GM10248 (cell line): ENCODE results near the gene EGR4.
A peak's percentile ranks its signal among the peaks of the same experiment; 100 is the strongest.

ENCODE experiments used
- CTCF ChIA-PET: fragments of 300-600 bp; sonication (Branson Sonifier 250); formaldehyde crosslinking; extraction: SDS; loops from one replicate; lab custom pipeline; 2021; ENCODE audit warnings: antibody characterized with exemption; lab: Yijun Ruan, JAX
- POLR2A ChIA-PET: fragments of 350-650 bp; sonication (Branson Sonifier 250); formaldehyde crosslinking; extraction: SDS; loops from one replicate; lab custom pipeline; 2020; ENCODE audit warnings: antibody characterized with exemption; lab: Yijun Ruan, JAX
- DNase-seq: peaks from one replicate; pipeline ENCODE4 v3.0.0; 2012; ENCODE audit errors: extremely low spot score
- TF ChIP-seq, protein P1 (sequence below): IDR thresholded peaks from 2 replicates; pipeline ENCODE4 v1.5.1; 2012; ENCODE audit warnings: mild to moderate bottlenecking, low read depth; ENCODE audit errors: extremely low read depth, missing control alignments, control extremely low read depth

Gene EGR4

DNA sequence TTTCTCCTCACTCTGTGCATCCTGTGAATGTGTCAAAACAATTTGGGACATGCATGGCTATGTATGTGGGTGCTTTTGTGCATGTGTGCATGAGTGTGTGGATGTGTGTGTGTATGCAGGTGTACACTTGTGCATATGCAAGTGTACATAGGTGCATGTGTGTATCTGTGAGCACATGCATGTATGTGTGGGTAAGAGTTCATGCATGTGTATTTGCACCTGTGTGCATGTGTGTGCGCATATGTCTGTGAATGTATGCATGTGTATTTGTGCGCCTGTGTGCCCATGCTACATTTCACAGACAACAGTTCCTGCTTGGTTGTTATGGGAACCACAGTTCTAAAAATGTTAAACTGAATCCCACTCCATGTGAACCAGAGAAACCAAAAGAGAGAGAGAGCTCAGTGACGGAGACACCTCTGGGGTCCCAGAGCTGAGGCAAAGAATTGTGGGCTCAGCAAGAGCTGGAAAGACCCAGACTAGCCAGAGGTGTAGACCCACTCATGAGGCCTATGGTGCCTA lies 7.2 kb downstream of the EGR4 start:
- POLR2A ChIA-PET: no interaction called here
- TF ChIP-seq, protein P1, sequence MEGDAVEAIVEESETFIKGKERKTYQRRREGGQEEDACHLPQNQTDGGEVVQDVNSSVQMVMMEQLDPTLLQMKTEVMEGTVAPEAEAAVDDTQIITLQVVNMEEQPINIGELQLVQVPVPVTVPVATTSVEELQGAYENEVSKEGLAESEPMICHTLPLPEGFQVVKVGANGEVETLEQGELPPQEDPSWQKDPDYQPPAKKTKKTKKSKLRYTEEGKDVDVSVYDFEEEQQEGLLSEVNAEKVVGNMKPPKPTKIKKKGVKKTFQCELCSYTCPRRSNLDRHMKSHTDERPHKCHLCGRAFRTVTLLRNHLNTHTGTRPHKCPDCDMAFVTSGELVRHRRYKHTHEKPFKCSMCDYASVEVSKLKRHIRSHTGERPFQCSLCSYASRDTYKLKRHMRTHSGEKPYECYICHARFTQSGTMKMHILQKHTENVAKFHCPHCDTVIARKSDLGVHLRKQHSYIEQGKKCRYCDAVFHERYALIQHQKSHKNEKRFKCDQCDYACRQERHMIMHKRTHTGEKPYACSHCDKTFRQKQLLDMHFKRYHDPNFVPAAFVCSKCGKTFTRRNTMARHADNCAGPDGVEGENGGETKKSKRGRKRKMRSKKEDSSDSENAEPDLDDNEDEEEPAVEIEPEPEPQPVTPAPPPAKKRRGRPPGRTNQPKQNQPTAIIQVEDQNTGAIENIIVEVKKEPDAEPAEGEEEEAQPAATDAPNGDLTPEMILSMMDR: no peak
- no peak for DNase-seq
- CTCF ChIA-PET: interaction anchor here (1.0 to 1.8 kb wide), 2 partner anchors 16 to 73 kb away, joined by 3 to 5 read pairs; no protein-coding TSS in a partner anchor

DNA sequence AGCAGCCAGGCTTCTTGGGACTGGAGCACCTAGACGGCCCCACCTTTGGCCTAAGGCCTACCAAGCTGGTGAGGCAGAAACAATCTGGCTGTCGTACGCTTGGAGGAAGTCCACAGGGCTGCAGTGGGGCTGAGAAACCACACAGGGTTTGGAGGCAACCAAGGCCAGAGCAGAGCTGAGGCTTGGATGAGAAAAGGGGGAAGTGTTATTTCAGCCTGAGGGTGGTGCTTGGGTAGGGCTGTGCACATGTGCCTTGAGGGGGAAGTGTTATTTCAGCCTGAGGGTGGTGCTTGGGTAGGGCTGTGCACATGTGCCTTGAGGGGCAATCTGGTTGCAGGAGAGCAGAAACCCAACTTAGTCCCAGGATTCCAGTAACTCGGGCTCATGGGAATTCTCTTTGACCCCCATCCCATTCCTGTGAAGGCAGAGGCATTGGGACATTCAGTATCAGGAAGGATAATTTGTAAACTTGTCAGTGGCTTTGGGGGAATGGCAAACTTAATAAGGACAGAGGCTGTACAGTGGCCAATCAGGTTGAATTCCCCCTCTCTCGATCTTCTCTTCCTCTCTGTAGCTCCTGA lies 8.1 kb downstream of the EGR4 start:
- ChIA-PET CTCF (interaction anchor here (1.0 to 1.8 kb wide), 2 partner anchors 15 to 72 kb away, joined by 3 to 5 read pairs; no protein-coding TSS in a partner anchor), POLR2A (no interaction called here)
- DNase-seq: peak; percentile 60
- TF ChIP-seq, protein P1: no peak

DNA sequence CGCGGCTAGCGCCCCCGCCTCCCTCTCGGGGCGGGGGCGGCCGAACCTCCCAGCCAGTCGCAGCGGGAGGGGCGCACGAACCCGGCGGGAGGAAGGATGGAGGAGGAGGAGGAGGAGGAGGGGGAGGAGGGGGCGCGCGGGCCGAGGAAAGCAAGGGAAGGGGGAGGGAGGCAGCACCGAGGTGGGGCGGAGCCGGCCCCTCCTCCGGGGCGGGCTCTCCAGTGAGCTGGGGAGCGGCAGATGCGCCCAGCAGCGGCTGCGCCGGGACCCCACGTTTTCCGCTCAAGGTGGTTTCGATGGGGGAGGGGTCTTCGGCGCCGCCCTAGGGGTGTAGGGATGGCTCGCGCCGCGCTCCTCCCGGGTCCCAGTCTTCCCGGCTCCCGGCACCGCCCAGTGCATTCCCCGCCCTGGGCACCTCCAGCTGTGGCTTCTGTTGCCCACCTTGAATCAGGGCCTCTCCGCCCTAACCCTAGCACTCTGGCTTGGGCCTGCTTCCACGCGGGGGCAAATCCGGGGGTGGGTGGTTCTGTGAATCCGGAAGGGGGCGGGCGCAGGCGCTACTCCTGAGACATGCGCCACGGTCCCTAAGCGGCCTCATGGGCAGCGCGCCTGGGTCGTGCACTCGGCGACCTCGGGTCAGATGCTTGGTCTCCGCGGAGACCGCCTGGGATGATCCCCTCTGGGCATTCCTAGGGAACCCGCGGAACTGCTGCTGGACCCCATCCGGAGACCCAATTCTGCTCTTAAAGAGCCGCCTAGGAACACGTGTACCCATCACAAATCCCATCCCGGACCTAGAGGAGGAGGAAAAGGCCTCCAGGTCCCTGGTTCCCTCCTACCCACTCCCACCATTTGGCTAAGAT lies 8.8 kb downstream of the EGR4 start, which contains the start of gene FBXO41:
FBXO41 (minus strand) TSS at position 183 of the 863 bp plus-strand sequence. CDS start 14,848 bp downstream, outside the sequence.
- POLR2A ChIA-PET: no interaction called here

DNA sequence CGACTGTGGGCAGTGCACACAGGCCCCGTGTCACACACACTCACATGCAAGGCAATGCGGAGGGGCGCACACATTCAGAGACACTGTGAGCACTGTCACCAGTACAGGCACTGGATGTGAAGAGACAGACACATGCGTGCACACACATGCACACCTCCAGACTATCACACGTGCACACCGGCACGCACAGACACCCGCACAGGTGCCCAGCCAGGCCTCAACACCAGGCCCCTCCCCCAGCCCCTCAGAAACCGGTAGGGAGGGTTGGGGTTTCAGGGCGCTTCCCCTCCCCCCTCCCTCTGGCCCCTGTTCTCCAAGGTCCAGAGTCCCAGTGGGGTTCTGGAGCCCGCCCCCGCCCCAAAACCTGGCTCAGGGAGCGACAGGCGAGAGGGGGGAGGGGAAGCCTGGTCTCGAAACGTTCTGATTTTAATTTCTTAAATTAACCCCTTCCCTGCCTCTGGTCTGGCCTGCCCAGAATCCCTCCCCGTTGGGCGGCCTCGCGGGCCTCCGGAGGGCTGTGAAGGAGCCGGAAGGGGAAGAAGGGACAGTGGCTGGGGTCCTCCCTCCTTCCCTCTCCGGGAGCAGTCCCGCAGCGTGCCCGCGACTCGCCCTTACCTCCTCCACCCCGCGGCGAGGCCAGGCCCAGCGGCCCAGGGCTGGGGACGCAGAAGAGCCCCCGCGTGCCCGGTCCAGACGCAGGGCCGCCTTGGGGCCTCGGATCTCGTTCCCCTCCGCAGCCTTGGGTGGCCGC lies 9.6 kb downstream of the EGR4 start:
- no peak for DNase-seq
- POLR2A ChIA-PET: no interaction called here
- TF ChIP-seq, protein P1: no peak
- CTCF ChIA-PET: no interaction called here

More for the DNA sequence above, 8.8 kb downstream of the EGR4 start, which contains the start of gene FBXO41:
- TF ChIP-seq, protein P1: no peak
- peak; percentile 92 for DNase-seq
- CTCF ChIA-PET: interaction anchor here (1.8 kb wide), 1 partner anchor 72 kb away, joined by 5 read pairs; no protein-coding TSS in a partner anchor

DNA sequence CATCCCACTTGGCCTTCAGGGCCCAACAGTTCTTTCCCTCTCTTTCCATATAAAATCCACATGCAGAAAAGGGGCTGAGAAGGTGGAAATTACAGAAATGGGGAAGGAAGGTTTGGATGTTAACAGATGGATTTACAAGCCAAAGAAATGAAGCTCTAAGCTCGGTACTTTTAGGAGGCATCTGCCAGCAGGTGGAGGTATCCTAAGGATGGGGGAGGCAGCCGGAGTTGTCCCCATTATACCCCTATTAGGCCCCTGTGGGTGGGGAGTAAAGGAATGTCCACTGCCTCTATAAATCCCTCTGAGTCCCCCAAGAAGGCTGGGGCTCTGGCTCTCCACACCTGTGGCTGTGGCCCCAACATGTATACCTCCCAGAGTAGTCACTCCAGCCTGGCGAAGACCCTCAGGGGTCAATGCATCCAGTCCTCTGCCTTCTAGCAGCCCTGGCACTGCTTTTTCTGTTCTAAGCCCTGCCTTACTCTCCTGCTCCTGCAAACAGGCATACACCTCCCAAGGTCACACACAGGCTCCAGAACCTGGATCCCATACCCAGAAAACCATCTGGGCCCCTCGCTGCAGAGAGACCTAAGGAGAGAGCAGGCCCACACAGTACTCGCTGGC lies 10.3 kb downstream of the EGR4 start:
- CTCF ChIA-PET: interaction anchor here (5.9 kb wide), 1 partner anchor 7 kb away, joined by 32 read pairs; no protein-coding TSS in a partner anchor
- DNase-seq: no peak
- POLR2A ChIA-PET: no interaction called here
- TF ChIP-seq, protein P1: no peak

DNA sequence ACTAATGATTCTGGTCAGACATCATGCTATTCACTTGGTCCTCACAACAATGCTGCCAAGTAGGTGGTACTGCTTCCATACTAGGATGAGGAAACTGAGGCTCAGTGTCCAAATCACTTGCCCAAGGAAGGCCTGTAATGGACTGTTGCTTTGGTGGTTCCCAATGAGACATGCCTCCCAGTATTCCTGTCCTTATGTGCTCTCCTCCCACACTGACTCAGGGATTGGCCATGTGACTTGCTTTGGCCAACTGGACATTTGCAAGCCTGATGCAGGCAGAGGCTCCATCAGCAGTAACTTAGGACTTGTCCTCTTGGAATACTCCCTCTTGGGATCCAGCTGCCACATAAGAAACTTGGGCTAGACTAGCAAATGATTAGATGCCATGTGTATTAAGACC lies 12.1 kb downstream of the EGR4 start:
- CTCF ChIA-PET: interaction anchor here (2.6 to 5.9 kb wide), 2 partner anchors 9 kb away, joined by 13 to 32 read pairs; no protein-coding TSS in a partner anchor
- TF ChIP-seq, protein P1: no peak

More for the DNA sequence above, 12.1 kb downstream of the EGR4 start:
- POLR2A ChIA-PET: no interaction called here
- no peak for DNase-seq
